ENCODE data around the gene PCDHGB1.

Gene PCDHGB1

DNA sequence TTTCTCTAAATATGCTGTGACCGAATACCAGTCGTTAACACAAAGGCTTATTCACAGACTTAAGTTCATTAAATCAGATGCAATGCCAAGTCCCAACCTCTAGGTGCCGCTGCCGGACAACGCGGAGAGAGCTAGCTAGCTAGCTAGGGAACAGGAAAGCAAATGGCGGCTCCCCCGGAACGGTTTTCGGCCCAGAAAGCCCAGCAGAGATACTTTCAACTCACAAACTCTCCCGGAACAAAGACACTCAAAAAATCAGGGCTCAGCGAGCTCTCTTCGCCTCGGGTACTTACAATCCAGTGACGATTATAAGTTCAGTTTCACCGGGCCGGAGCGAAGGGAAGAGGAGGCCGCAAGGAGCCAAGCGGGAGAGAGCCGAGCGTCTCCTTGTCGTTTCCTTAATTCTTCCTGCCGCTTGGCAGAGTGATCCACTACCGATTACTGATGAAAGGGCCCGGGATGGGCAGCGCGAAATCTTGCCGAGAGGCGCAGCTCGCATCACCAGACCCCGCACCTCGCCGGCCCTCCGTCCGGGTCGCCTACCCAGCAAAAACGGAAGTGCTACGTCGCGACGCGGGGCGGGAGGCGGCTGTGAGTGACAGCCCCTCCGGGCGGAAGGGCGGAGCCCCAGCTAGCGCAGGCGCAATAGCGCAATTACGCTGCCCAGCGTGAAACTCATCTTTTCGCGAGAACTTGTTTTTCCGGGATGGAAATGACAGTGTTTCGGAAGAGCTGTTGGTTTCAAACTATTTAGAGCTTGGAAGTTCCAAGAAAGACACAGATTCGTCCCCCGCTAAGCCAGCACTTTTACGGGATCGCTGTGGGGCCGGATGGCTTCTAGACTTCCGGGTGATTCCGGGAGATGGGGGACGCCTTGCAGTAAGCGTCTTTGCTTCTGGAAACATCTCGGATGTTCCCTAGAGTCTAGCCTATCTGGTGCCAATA lies 29.4 kb upstream of the PCDHGB1 start, which contains the start of gene TAF7 (continued):
- TF ChIP-seq, protein P1, sequence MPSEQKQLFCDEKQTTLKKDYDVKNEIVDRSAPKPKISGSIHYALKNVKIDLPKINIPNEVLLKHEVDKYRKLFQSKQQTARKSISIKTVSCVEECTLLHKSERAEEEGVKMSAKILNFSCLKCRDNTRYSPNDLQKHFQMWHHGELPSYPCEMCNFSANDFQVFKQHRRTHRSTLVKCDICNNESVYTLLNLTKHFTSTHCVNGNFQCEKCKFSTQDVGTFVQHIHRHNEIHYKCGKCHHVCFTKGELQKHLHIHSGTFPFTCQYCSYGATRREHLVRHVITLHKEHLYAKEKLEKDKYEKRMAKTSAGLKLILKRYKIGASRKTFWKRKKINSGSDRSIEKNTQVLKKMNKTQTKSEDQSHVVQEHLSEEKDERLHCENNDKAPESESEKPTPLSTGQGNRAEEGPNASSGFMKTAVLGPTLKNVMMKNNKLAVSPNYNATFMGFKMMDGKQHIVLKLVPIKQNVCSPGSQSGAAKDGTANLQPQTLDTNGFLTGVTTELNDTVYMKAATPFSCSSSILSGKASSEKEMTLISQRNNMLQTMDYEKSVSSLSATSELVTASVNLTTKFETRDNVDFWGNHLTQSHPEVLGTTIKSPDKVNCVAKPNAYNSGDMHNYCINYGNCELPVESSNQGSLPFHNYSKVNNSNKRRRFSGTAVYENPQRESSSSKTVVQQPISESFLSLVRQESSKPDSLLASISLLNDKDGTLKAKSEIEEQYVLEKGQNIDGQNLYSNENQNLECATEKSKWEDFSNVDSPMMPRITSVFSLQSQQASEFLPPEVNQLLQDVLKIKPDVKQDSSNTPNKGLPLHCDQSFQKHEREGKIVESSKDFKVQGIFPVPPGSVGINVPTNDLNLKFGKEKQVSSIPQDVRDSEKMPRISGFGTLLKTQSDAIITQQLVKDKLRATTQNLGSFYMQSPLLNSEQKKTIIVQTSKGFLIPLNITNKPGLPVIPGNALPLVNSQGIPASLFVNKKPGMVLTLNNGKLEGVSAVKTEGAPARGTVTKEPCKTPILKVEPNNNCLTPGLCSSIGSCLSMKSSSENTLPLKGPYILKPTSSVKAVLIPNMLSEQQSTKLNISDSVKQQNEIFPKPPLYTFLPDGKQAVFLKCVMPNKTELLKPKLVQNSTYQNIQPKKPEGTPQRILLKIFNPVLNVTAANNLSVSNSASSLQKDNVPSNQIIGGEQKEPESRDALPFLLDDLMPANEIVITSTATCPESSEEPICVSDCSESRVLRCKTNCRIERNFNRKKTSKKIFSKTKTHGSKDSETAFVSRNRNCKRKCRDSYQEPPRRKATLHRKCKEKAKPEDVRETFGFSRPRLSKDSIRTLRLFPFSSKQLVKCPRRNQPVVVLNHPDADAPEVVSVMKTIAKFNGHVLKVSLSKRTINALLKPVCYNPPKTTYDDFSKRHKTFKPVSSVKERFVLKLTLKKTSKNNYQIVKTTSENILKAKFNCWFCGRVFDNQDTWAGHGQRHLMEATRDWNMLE (tag by site-specific recombination; conservative IDR thresholded peaks at IDR 0.05; ENCODE audit: low read depth), result peak; percentile 87
- TF ChIP-seq ZNF776 (tag by site-specific recombination; IDR thresholded peaks at IDR 0.05; ENCODE audit: borderline replicate concordance), result no peak
- TF ChIP-seq ZNF768 (tag by site-specific recombination; IDR thresholded peaks at IDR 0.05), result no peak
- TF ChIP-seq, protein P2, sequence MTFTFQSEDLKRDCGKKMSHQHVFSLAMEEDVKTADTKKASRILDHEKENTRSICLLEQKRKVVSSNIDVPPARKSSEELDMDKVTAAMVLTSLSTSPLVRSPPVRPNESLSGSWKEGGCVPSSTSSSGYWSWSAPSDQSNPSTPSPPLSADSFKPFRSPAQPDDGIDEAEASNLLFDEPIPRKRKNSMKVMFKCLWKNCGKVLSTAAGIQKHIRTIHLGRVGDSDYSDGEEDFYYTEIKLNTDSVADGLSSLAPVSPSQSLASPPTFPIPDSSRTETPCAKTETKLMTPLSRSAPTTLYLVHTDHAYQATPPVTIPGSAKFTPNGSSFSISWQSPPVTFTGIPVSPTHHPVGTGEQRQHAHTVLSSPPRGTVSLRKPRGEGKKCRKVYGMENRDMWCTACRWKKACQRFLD (tag by site-specific recombination; IDR thresholded peaks at IDR 0.05), result no peak
- TF ChIP-seq ZNF2 (tag by site-specific recombination; IDR thresholded peaks at IDR 0.05), result peak; percentile 80; the same call in 1 of the 2 replicates
- TF ChIP-seq, protein P3, sequence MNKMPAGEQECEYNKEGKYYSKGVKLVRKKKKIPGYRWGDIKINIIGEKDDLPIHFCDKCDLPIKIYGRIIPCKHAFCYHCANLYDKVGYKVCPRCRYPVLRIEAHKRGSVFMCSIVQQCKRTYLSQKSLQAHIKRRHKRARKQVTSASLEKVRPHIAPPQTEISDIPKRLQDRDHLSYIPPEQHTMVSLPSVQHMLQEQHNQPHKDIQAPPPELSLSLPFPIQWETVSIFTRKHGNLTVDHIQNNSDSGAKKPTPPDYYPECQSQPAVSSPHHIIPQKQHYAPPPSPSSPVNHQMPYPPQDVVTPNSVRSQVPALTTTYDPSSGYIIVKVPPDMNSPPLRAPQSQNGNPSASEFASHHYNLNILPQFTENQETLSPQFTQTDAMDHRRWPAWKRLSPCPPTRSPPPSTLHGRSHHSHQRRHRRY (tag by site-specific recombination; IDR thresholded peaks at IDR 0.05), result no peak
- no peak for TF ChIP-seq ZNF416 (tag by site-specific recombination; IDR thresholded peaks at IDR 0.05)
- no peak for TF ChIP-seq ZNF596 (tag by site-specific recombination; IDR thresholded peaks at IDR 0.05)
- TF ChIP-seq ZNF610 (tag by site-specific recombination; IDR thresholded peaks at IDR 0.05; ENCODE audit: borderline replicate concordance), result peak; percentile 58; the same call in 1 of the 2 replicates
- TF ChIP-seq, protein P4, sequence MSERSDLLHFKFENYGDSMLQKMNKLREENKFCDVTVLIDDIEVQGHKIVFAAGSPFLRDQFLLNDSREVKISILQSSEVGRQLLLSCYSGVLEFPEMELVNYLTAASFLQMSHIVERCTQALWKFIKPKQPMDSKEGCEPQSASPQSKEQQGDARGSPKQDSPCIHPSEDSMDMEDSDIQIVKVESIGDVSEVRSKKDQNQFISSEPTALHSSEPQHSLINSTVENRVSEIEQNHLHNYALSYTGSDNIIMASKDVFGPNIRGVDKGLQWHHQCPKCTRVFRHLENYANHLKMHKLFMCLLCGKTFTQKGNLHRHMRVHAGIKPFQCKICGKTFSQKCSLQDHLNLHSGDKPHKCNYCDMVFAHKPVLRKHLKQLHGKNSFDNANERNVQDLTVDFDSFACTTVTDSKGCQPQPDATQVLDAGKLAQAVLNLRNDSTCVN (tag by site-specific recombination; optimal IDR thresholded peaks at IDR 0.05), result peak; percentile 27
- TF ChIP-seq ZNF530 (tag by site-specific recombination; IDR thresholded peaks at IDR 0.05; ENCODE audit: low read depth), result no peak
- no peak for TF ChIP-seq ZNF133 (tag by site-specific recombination; IDR thresholded peaks at IDR 0.05)
- TF ChIP-seq, protein P5, sequence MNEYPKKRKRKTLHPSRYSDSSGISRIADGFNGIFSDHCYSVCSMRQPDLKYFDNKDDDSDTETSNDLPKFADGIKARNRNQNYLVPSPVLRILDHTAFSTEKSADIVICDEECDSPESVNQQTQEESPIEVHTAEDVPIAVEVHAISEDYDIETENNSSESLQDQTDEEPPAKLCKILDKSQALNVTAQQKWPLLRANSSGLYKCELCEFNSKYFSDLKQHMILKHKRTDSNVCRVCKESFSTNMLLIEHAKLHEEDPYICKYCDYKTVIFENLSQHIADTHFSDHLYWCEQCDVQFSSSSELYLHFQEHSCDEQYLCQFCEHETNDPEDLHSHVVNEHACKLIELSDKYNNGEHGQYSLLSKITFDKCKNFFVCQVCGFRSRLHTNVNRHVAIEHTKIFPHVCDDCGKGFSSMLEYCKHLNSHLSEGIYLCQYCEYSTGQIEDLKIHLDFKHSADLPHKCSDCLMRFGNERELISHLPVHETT (tag by site-specific recombination; IDR thresholded peaks at IDR 0.05), result 0 out of 2 replicates have a peak, but pooled peaks have one; percentile 38
- TF ChIP-seq, protein P6, sequence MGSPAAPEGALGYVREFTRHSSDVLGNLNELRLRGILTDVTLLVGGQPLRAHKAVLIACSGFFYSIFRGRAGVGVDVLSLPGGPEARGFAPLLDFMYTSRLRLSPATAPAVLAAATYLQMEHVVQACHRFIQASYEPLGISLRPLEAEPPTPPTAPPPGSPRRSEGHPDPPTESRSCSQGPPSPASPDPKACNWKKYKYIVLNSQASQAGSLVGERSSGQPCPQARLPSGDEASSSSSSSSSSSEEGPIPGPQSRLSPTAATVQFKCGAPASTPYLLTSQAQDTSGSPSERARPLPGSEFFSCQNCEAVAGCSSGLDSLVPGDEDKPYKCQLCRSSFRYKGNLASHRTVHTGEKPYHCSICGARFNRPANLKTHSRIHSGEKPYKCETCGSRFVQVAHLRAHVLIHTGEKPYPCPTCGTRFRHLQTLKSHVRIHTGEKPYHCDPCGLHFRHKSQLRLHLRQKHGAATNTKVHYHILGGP (tag by site-specific recombination; IDR thresholded peaks at IDR 0.05), result no peak
- 0 out of 2 replicates have a peak, but pooled peaks have one; percentile 8 for TF ChIP-seq ZBTB21 (tag by site-specific recombination; IDR thresholded peaks at IDR 0.05)
- TF ChIP-seq ZNF521 (tag by site-specific recombination; IDR thresholded peaks at IDR 0.05), result no peak
- no peak for TF ChIP-seq ZNF37A (tag by site-specific recombination; IDR thresholded peaks at IDR 0.05)
- TF ChIP-seq MEIS1 (CRISPR knock-in tag; IDR thresholded peaks at IDR 0.05; ENCODE audit: borderline replicate concordance), result no peak
- TF ChIP-seq ZNF223 (tag by site-specific recombination; IDR thresholded peaks at IDR 0.05), result no peak
- TF ChIP-seq IKZF3 (tag by site-specific recombination; IDR thresholded peaks at IDR 0.05), result no peak
- peak; percentile 45; the same call in 1 of the 2 replicates for TF ChIP-seq ZNF677 (tag by site-specific recombination; IDR thresholded peaks at IDR 0.05)
- TF ChIP-seq ZNF426 (tag by site-specific recombination; IDR thresholded peaks at IDR 0.05), result no peak; the same call in 1 of the 2 replicates
- TF ChIP-seq ZNF571 (tag by site-specific recombination; IDR thresholded peaks at IDR 0.05), result no peak
- TF ChIP-seq, protein P7, sequence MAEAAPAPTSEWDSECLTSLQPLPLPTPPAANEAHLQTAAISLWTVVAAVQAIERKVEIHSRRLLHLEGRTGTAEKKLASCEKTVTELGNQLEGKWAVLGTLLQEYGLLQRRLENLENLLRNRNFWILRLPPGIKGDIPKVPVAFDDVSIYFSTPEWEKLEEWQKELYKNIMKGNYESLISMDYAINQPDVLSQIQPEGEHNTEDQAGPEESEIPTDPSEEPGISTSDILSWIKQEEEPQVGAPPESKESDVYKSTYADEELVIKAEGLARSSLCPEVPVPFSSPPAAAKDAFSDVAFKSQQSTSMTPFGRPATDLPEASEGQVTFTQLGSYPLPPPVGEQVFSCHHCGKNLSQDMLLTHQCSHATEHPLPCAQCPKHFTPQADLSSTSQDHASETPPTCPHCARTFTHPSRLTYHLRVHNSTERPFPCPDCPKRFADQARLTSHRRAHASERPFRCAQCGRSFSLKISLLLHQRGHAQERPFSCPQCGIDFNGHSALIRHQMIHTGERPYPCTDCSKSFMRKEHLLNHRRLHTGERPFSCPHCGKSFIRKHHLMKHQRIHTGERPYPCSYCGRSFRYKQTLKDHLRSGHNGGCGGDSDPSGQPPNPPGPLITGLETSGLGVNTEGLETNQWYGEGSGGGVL (tag by site-specific recombination; IDR thresholded peaks at IDR 0.05), result no peak
- TF ChIP-seq ZNF341 (tag by site-specific recombination; IDR thresholded peaks at IDR 0.05; ENCODE audit: low read depth), result peak; percentile 90
